Peyer's patch (tissue), 4 donors: ENCODE measurements around the gene CACNG4.

Source experiments
- CTCF ChIP-seq, 6 experiments: fragments of 450-650 bp in 4 of 6; fragments of 200-600 bp in 2 of 6; sonication (generic) in 1 of 6; IDR thresholded peaks; one replicate each; pipeline ENCODE4 v1.5.1; 2017 to 2019; ENCODE audit warnings: antibody characterized with exemption in 6 of 6, mild to moderate bottlenecking in 3 of 6, moderate library complexity in 1 of 6
- POLR2A ChIP-seq, 2 donors: fragments of 450-650 bp; IDR thresholded peaks; one replicate each; pipeline ENCODE4 v1.5.1; 2017; ENCODE audit warnings: antibody characterized with exemption in 2 of 2, mild to moderate bottlenecking in 2 of 2, moderate library complexity in 2 of 2

- TF ChIP-seq POLR2A (IDR thresholded peaks at IDR 0.05) (no peak), CTCF (IDR thresholded peaks at IDR 0.05) (no peak)
Observed at GRCh38 chr17:67003231-67003630, 38.7 kb downstream of the CACNG4 start.
